Pons (tissue), 1 donor: ENCODE measurements around the gene POU2F2.
A peak's percentile ranks its signal among the peaks of the same experiment; 100 is the strongest.

Experiments used
- DNase-seq: peaks from one replicate; pipeline ENCODE4 v3.0.0-alpha.2; 2016; ENCODE audit warnings: low spot score

Gene POU2F2

DNA sequence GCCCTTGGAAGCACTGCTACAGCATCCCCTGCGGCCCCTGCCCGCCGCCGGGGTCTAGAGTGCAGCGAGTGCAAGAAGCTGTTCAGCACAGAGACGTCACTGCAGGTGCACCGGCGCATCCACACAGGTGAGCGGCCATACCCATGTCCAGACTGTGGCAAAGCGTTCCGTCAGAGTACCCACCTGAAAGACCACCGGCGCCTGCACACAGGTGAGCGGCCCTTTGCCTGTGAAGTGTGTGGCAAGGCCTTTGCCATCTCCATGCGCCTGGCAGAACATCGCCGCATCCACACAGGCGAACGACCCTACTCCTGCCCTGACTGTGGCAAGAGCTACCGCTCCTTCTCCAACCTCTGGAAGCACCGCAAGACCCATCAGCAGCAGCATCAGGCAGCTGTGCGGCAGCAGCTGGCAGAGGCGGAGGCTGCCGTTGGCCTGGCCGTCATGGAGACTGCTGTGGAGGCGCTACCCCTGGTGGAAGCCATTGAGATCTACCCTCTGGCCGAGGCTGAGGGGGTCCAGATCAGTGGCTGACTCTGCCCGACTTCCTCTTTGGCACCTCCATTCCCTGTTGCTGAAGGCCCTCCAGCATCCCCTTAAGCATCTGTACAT, 51.4 kb downstream of the POU2F2 start:
- no peak for DNase-seq

DNA sequence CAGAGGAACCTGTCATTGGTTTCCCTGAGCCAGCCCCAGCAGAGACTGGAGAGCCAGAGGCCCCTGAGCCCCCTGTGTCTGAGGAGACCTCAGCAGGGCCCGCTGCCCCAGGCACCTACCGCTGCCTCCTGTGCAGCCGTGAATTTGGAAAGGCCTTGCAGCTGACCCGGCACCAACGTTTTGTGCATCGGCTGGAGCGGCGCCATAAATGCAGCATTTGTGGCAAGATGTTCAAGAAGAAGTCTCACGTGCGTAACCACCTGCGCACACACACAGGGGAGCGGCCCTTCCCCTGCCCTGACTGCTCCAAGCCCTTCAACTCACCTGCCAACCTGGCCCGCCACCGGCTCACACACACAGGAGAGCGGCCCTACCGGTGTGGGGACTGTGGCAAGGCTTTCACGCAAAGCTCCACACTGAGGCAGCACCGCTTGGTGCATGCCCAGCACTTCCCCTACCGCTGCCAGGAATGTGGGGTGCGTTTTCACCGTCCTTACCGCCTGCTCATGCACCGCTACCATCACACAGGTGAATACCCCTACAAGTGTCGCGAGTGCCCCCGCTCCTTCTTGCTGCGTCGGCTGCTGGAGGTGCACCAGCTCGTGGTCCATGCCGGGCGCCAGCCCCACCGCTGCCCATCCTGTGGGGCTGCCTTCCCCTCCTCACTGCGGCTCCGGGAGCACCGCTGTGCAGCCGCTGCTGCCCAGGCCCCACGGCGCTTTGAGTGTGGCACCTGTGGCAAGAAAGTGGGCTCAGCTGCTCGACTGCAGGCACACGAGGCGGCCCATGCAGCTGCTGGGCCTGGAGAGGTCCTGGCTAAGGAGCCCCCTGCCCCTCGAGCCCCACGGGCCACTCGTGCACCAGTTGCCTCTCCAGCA, 52.1 kb downstream of the POU2F2 start:
- no peak for DNase-seq

DNA sequence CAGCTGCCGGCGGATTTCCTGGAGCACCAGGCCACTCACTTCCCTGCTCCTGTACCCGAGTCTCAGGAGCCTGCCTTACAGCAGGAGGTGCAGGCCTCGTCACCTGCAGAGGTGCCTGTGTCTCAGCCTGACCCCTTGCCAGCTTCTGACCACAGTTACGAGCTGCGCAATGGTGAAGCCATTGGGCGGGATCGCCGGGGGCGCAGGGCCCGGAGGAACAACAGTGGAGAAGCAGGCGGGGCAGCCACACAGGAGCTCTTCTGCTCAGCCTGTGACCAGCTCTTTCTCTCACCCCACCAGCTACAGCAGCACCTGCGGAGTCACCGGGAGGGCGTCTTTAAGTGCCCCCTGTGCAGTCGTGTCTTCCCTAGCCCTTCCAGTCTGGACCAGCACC, 53.0 kb downstream of the POU2F2 start:
- DNase-seq, result no peak

DNA sequence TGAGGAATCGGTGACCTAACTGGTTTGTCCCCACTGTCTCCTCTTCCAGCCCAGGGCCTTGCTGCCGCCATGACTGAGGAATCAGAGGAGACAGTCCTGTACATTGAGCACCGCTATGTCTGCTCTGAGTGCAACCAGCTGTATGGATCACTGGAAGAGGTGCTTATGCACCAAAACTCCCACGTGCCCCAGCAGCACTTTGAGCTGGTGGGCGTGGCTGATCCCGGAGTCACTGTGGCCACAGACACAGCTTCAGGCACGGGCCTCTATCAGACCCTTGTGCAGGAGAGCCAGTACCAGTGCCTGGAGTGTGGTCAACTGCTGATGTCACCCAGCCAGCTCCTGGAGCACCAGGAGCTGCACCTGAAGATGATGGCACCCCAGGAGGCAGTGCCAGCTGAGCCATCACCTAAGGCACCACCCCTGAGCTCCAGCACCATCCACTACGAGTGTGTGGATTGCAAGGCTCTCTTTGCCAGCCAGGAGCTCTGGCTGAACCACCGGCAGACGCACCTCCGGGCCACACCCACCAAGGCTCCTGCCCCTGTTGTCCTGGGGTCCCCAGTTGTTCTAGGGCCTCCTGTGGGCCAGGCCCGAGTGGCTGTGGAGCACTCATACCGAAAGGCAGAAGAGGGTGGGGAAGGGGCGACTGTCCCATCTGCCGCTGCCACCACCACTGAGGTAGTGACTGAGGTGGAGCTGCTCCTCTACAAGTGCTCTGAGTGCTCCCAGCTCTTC, 53.5 kb downstream of the POU2F2 start:
- no peak for DNase-seq

DNA sequence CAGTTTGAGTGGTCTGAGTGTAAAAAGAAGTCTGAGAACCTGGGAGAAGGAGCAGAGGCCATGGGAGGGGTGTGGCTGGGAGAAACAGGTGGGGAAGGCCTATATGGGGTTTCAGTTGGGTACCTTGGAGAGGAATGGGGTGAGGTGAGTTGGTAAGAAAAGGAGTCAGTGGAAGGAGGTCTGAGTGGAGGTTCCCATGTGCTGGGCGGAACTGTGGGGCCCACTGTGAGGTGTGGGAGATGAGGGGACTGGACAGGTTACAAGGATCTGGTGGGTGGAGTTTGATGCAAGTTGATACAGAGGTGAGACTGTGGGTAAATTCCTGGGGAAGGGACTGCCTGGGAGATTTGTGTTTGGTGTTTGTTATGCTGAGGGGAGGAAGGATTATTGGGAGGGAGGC, 54.2 kb downstream of the POU2F2 start:
- DNase-seq, result no peak

DNA sequence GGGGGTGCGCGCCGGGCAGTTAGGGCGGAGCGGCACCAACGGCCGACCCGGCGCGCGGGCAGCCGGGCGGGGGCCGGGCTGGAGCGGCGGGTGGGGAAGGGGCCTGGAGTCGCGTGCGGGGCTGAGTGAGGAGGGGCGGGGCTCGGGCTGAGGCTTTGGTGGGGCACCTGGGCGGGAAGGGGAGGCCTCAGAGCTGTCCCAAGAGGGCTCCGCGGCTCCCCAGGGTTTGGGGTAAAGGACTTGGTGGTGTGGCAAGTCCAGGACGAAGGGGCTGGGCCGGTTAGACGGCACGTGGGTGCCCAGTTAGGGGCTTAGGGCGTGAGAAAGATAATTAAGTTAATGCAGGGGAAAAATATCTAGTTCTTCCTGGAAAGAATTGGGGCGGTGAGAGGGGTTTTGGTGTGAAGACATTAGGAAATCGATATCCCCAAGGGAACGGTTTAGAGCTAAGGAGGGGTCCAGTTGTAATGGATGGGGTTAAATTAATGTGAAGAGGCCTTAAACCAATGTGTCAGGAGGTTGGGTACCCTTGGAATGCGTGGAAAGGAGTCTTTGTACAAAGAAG, 55.8 kb downstream of the POU2F2 start:
- DNase-seq, result no peak

DNA sequence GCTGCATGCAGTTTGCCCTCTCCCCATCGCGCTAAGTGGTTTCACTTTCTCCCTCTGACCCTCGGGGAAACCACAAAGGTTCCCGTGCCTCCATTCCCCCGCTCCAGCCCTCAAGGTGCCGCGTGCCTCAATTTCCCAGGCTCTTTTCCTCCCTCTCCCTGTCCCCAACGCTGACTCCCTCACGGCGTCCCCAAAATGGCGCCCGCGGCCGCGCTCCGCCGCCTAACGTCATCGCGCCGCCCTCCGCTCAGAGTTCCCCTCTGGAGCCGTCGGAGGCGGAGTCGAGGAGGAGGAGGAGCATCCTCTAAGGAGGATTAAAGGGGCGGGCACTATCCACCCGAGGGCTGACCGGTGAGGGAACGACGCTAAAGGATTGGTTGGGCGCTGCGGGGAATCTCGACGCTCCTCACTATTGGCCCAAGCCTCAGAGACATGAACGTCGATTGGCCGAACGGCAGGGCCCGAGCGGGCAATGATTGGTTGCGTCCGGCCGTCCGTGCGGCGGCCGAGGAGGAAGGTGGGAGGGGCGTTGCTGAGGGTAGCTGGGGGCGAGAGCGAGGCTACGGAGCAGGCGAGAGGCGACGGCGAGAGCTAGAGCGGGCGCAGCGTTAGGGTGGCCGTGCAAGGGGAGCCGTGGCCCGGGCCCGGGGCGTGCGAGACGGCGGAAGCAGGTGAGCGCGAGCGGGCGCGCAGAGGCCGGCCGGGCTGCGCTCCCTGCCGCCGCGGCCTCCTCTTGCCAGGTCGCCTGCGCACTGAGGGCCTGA, 56.4 kb downstream of the POU2F2 start, which contains the start of gene ZNF574:
ZNF574 (plus strand) TSS at position 551 of the 764 bp plus-strand sequence. CDS start 2,441 bp downstream, outside the sequence.
- peak; percentile 99 for DNase-seq

DNA sequence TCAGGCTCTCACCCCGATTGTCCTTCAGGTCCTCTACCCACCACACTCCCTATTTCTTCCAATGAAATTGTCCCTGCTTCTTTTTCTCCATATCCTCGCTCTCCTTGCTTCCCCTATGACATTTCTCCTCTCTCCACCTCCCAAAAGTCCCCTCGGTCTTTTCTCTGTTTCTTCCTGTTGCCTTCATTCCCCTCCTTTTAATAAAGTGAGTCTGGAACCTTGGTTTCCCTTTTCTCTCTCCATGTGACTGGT, 57.0 kb downstream of the POU2F2 start:
- no peak for DNase-seq

DNA sequence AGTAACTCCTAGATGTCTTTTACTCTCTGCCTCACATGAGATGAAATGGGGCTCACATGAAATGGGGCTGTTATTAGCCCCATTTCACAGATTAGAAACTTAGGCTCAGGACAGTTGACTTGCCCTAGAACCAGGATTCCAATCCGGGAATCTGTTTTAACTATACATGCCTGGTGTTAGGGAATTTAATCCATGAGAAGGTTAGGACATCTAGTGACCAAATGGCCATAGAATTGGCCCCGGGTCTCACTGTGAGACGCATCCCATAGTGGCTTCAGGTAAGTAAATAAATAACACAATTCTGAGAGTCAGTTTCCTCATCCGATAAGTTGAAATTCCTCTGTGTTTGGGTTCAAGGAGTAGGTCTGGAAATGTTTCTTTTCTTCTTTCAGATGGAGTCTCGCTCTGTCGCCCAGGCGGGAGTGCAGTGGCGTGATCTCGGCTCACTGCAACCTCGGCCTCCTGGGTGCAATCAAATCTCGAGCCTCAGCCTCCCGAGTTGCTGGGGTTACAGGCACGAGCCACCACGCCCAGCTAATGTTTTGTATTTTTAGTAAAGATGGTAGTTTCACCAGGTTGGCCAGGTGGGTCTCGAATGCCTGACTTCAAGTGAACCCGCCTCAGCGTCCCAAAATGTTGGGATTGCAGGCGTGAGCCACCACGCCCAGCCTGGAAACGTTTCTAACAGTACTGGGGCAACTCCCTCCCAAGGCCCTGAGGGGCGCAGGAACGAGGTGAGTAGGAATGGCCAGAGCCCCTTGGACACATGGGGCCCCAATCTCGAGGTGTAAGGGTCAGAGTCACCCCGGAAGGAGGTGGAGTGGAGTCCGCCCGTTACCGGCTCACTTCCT, 57.5 kb downstream of the POU2F2 start:
- no peak for DNase-seq

DNA sequence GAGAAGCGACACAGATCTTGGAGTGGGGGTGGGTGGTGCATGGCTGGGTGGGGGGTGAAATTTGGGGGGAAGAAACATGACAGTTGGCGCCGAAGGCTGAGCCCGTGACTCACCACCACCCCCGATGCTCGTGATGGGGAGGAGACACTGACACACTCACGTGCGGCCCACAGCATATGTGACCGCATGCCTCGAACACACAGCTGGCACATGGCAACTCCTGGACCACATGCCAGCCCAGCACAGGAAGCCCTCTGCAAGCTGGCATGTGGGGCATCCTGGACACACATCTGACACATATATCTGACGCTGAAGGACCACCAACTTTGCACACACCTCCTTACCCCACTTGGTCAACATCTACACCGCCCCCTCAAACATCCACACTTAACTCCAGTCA, 61.0 kb downstream of the POU2F2 start:
- DNase-seq, result no peak

DNA sequence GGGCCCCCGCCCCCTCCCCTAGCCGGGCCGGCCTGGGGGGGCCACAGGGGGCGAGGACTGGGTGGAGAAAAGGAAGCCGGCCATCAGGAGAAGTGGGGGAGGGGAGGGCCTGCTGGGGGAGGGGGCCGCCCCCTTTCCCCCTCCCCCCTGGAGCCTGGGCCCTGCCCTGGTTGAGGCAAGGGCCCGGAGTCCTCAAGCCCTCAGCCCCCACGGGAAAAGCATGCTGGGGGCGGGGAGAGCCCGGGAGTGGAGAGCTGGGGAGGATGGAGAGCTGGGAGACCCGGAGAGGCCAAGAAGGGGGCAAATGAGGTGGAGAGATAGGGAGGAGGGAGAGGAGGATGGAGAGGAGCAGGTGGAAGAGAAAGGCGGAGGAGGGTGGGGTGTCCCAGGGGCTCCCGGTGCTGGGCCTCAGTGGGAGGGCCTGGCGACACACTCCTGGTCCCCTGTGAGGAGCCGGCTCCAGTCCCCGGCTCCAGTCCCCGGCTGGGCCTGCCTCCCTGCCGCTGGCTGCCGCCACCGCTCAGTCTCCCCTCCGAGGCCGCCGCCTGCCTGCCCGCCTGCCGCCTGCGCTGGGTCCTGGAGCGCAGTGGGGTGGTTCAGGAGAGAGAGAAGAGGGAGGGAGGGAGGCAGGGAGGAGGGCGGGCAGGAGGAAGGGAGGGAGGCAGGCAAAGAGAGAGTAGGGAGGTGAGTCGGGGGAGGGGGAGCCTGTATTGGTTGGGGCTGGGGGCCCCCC, 62.5 kb downstream of the POU2F2 start, which contains the start of gene GRIK5:
GRIK5 (minus strand) TSS at position 588 of the 733 bp plus-strand sequence. CDS start 4,436 bp downstream, outside the sequence.
- DNase-seq, result no peak

DNA sequence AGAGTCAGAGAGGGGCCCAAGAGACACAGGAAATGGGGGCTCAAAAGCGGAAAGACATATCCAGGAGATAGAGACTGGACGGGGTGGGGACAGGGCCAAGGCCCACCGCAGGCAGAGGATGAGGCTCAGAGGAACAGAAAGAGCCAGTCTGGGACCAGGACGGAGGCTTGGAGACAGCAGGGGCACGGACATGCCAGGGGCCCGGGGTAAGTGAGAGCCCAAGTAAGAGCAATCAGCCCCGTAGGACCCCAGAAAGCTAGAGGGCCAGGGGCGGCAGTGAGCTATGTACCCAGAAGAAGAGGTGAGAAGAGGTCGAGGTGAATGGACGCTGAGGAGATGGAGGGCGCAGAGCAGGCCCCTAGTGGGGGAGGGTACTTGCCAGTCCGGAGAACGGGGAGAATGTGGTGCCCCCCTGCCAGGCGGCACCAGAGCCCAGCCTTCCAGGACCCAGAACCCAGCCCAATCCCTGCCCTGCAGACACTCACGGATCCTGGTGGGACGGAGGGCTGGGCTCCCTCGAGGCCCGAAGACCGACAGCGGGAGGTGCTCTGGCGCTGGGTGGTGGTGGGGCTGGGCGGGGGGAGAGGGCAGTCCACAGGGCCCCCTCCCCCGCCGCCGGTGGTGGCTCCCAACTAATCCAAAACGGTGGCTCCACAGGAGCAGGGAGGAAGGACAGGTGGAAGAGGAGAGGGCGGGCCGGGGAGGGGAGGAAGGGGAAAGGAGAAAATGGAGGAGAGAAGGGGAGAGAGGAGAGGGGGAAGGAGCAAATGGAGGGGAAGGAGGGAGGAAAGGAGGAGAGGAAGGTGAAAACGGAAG, 63.3 kb downstream of the POU2F2 start:
- DNase-seq, result no peak

DNA sequence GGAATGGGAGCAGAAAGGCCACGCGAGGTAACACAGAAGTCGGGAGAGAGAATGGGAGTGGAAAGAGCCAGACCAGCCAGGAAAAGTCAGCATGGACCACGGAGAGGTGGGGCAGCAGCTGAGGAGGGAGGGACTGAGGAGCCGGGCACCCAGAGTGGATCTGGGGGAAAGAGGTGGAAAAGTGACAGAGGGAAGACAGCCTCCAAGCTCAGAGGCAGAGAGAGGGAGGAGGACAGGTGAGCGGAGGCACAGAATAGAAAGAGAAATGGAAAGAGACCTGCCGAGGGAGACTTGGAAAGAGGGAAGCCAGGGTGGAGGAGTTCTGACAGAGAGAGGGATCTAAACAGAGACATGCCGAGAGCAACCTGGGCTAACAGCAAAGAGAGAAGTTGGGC, 63.9 kb downstream of the POU2F2 start:
- DNase-seq, result no peak

DNA sequence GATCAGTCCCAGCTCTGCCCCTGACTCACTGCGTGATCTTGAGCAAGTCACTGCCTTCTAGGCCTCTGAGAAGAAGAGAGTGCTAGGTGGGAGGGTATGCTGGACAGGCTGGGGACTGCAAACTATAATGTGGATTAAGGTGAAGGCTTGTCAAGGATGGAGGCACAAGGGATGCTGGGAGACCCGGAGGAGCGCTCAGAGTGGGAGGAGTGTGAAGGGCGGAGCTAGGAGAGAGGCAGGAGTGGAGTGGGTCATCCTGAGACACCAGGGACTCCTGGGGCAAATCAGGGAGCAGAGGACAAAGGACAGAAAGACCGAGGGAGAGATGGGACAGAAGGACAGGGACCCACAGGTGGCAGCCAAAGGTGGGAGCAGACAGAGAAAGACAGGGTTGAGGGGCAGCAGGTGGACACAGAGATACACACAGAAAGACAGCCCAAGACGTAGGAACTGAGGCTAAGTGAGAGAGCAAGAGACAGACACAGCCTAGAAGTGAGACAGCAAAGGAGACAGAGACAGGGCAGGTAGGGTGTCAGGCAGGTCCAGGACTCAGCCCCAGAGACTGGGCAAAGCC, 64.8 kb downstream of the POU2F2 start:
- DNase-seq, result no peak

DNA sequence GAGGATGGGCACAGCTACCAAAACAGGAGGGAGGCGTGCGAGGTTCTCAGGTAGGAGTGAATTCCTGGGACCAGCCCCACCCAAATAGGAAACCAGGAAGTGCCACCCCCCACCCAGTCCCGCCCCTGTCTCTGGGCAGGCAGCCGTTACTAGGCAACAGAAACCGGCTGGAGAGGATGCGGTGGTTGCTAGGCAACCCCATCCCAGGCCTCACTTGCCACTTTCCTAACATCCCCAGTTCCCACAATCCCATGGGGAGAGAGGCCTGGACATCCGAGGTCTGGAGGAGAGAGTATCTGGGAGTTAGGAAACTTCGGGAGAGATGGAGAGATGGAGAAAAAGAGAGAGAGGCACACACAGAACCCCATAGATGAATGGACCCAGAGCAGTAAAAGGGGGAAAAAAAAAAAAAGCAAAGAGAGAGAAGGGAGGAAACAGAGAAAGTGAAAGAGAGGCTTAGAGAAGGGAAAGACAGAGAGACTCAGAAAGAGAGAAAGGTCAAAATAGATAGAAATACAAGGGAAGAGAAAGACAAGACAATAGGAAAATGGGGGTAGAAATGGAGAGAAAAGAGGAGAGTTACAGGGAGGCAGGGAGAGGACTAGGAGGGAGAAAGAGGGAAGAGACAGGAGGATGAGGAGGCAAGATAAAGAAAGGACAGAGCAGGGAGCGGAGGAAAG, 66.0 kb downstream of the POU2F2 start:
- peak; percentile 16 for DNase-seq

DNA sequence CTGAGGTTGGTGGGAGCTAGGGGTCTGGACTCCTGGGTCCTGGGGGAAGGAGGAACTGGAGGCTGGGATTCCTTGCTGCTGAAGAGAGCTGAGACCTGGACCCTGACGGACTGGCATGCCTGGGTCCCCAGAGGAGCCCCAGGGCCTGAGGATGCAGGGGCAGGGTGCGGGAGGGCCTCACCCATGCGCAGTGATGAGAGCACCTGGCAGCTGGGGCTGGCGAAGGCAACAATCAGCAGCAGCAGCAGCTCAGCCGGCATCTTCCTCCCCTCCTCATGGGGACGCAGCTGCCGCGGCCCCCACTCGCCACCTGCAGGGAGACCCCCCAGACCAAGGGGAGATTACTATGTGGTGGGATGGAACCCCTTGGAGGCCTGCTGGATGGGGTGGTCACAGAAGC, 66.7 kb downstream of the POU2F2 start:
- DNase-seq, result no peak

DNA sequence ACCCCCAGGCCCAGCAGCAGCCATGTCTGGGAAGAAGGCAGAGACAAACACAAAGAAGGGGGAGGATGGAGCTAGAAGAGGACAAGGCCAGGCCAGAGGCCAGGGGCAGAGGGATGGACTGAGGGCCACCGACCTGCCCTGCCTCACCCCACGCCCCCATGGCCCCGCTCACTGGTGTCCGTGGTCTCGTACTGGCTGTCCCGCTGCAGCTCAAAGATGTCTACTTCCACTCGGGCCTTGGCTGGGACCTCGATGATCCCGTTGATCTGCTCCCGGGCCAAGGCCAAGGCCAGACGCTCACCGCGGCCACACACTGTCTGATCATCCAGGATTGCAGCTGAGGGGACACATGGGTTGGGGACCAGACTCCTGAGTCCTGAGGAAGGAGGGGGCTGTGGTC, 67.2 kb downstream of the POU2F2 start:
- no peak for DNase-seq

DNA sequence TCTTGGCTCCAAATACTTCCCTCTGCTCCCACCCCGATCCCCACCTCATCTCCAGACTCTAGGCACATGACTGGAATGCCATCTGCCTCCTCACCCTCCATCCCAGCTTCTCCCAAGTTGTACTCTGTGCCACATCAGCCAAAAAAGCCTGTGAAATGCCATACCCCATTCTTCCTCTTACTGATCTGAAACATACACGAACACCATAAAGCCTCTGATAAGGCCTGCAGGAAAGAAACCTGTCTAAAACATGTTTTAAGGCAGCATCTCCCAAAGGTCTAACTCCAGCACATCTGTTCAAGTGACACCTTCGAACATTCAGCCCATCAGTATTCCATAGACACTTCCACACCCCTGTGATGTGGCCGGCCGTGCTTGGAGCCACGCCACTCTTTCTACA, 67.8 kb downstream of the POU2F2 start:
- no peak for DNase-seq
